ENCODE data around the gene CARS1.

The CARS1 gene

DNA sequence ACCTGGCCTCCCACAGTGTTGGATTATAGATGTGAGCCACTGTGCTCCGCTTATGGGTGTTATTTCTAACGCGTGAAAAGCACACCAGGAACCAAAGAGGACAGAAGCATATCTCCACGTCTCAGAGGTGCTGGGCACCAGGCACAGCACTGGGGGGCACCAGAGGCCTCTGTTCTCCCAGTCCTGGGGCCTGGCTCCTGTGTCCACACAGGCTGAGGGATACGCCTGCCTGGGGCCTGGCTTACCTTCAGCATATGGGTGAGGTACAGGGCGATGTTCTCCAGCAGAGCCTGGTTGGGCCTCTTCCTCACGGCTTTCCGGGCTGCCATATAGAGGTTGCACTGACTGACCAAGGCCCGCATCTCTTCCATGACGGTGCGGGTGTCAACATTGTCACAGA is 40.4 kb downstream of the CARS1 start:
- Histone ChIP-seq H3K9me3 (ENCODE audit: control insufficient read depth, insufficient read depth, low read length) (no peaks in the 10 kb centered on the region), H4K20me1 (ENCODE audit: control insufficient read depth, insufficient read depth, low read depth, low read length) (no peaks in the 10 kb centered on the region; the same call in 1 of the 2 replicates), H3K36me3 (ENCODE audit: control insufficient read depth, low read length) (peaks cover 69% of the 10 kb centered on the region), H3K79me2 (ENCODE audit: control insufficient read depth, low read length) (no peaks in the 10 kb centered on the region), H3K4me1 (ENCODE audit: control insufficient read depth, low read length) (peaks cover 12% of the 10 kb centered on the region), H3F3A (ENCODE audit: control insufficient read depth, insufficient read depth) (0 out of 2 replicates have a peak, but pooled peaks cover 2% of the 10 kb centered on the region), H3K9me2 (replicated peaks; ENCODE audit: control insufficient read depth, low read length) (no peaks in the 10 kb centered on the region), H3K4me3 (ENCODE audit: low read length) (no peak overlapping the region), H3K27me3 (ENCODE audit: control insufficient read depth, low read length) (no peaks in the 10 kb centered on the region), H3K4me2 (ENCODE audit: low read length) (no peak overlapping the region), H3K27ac (ENCODE audit: low read depth, low read length) (no peak overlapping the region)
- TF ChIP-seq EZH2phosphoT487 (IDR thresholded peaks at IDR 0.05; ENCODE audit: borderline replicate concordance, low read length) = no peak
- TF ChIP-seq, protein P1, sequence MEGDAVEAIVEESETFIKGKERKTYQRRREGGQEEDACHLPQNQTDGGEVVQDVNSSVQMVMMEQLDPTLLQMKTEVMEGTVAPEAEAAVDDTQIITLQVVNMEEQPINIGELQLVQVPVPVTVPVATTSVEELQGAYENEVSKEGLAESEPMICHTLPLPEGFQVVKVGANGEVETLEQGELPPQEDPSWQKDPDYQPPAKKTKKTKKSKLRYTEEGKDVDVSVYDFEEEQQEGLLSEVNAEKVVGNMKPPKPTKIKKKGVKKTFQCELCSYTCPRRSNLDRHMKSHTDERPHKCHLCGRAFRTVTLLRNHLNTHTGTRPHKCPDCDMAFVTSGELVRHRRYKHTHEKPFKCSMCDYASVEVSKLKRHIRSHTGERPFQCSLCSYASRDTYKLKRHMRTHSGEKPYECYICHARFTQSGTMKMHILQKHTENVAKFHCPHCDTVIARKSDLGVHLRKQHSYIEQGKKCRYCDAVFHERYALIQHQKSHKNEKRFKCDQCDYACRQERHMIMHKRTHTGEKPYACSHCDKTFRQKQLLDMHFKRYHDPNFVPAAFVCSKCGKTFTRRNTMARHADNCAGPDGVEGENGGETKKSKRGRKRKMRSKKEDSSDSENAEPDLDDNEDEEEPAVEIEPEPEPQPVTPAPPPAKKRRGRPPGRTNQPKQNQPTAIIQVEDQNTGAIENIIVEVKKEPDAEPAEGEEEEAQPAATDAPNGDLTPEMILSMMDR (IDR thresholded peaks at IDR 0.05; ENCODE audit: low read depth, low read length, poor library complexity, severe bottlenecking) = no peak

DNA sequence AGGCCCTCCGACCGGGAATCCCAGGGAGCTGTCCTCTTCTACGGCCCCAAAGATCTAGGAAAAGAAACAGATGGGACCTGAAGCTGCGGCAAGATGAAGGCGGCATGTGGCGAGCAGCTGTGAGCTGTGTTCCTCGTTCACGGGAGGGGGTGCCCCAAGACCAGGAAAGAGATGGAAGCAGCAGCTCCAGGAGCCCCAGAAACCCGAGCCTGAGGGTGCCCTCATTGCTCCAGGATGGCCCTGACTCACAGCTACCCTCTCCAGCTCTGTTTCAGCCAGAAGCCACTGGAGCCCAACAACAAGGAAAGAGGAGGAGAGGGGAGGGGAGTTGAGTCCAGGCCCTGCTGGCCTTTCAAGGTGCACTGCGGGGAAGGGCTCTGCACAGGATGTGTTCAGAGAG is 41.4 kb downstream of the CARS1 start:
- H3K79me2 ChIP-seq (ENCODE audit: control insufficient read depth, low read length) = no peaks in the 10 kb centered on the region
- no peak overlapping the region for H3K4me2 ChIP-seq (ENCODE audit: low read length)
- H3K4me3 ChIP-seq (ENCODE audit: low read length) = no peak overlapping the region
- H3F3A ChIP-seq (ENCODE audit: control insufficient read depth, insufficient read depth) = no peaks in the 10 kb centered on the region
- H3K27ac ChIP-seq (ENCODE audit: low read depth, low read length) = no peak overlapping the region
- H3K4me1 ChIP-seq (ENCODE audit: control insufficient read depth, low read length) = peaks cover 12% of the 10 kb centered on the region
- no peaks in the 10 kb centered on the region for H3K9me2 ChIP-seq (replicated peaks; ENCODE audit: control insufficient read depth, low read length)
- TF ChIP-seq EZH2phosphoT487 (IDR thresholded peaks at IDR 0.05; ENCODE audit: borderline replicate concordance, low read length) = no peak
- TF ChIP-seq, protein P1 (IDR thresholded peaks at IDR 0.05; ENCODE audit: low read depth, low read length, poor library complexity, severe bottlenecking) = no peak
- no peaks in the 10 kb centered on the region for H3K9me3 ChIP-seq (ENCODE audit: control insufficient read depth, insufficient read depth, low read length)
- no peaks in the 10 kb centered on the region for H3K27me3 ChIP-seq (ENCODE audit: control insufficient read depth, low read length)
- H4K20me1 ChIP-seq (ENCODE audit: control insufficient read depth, insufficient read depth, low read depth, low read length) = no peaks in the 10 kb centered on the region; the same call in 1 of the 2 replicates
- peaks cover 76% of the 10 kb centered on the region for H3K36me3 ChIP-seq (ENCODE audit: control insufficient read depth, low read length)

DNA sequence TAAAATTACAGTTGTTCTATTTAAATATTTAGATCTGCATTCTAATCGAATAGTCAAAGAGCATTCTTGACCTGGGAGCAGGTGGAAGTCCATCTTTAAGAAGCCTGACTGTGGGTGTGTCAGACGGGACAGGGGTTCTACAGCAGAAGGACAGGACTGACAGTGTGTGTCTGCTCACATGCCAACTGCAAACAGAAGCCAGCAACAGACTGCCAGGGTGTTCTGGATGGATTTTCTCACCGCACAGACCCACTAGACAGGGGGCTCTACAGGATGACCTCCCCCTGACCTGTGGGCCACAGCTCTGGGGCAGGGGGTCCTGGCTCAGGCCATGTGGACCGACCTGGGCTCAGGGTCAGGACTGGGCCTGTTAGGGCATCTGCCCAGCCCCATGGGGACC is 42.3 kb downstream of the CARS1 start:
- no peak overlapping the region for H3K4me3 ChIP-seq (ENCODE audit: low read length)
- TF ChIP-seq EZH2phosphoT487 (IDR thresholded peaks at IDR 0.05; ENCODE audit: borderline replicate concordance, low read length) = no peak
- TF ChIP-seq, protein P1 (IDR thresholded peaks at IDR 0.05; ENCODE audit: low read depth, low read length, poor library complexity, severe bottlenecking) = no peak
- H3K4me1 ChIP-seq (ENCODE audit: control insufficient read depth, low read length) = peaks cover 12% of the 10 kb centered on the region
- no peak overlapping the region for H3K27ac ChIP-seq (ENCODE audit: low read depth, low read length)
- H3K36me3 ChIP-seq (ENCODE audit: control insufficient read depth, low read length) = peaks cover 73% of the 10 kb centered on the region
- no peaks in the 10 kb centered on the region for H3K9me3 ChIP-seq (ENCODE audit: control insufficient read depth, insufficient read depth, low read length)
- no peaks in the 10 kb centered on the region for H3K9me2 ChIP-seq (replicated peaks; ENCODE audit: control insufficient read depth, low read length)
- H3K79me2 ChIP-seq (ENCODE audit: control insufficient read depth, low read length) = no peaks in the 10 kb centered on the region
- no peaks in the 10 kb centered on the region for H3F3A ChIP-seq (ENCODE audit: control insufficient read depth, insufficient read depth)
- H4K20me1 ChIP-seq (ENCODE audit: control insufficient read depth, insufficient read depth, low read depth, low read length) = no peaks in the 10 kb centered on the region; the same call in 1 of the 2 replicates
- H3K27me3 ChIP-seq (ENCODE audit: control insufficient read depth, low read length) = no peaks in the 10 kb centered on the region
- H3K4me2 ChIP-seq (ENCODE audit: low read length) = no peak overlapping the region

All from DOHH2 (cell line).